ENCODE data around the gene IGFBP6. TPM values are rescaled to one million over a fixed set of nuclear protein-coding genes. Genes with fewer than 3 reads are reported as not detected.

IGFBP6 gene
- total and polyA plus RNA-seq, 4 donors: 1.6 to 17.6 (median 12.0) TPM

GRCh38 chr12:53060064-53060720 is 37.3 kb upstream of the IGFBP6 start:
- Histone ChIP-seq H3K27me3 (ENCODE audit: control insufficient read depth in 4 of 4, insufficient read depth in 4 of 4, low read length in 3 of 4) (no peaks in the 10 kb centered on the region), H3K4me1 (ENCODE audit: control insufficient read depth in 4 of 4, insufficient read depth in 4 of 4, low read length in 3 of 4) (peaks cover 18 to 49% (median 28%) of the 10 kb centered on the region in 4 donors), H3K9ac (ENCODE audit: low read depth in 1 of 2, low read length in 2 of 2) (no peak overlapping the region), H3K36me3 (ENCODE audit: control insufficient read depth in 4 of 4, insufficient read depth in 3 of 4, low read depth in 1 of 4, low read length in 3 of 4) (peaks cover 7 to 52% (median 36%) of the 10 kb centered on the region in 4 donors), H3K9me3 (ENCODE audit: control insufficient read depth in 4 of 4, low read length in 3 of 4) (no peaks in the 10 kb centered on the region), H3K4me3 (ENCODE audit: low read depth in 1 of 3, low read length in 3 of 3) (no peak overlapping the region), H3K27ac (ENCODE audit: low read depth in 1 of 2, low read length in 2 of 2) (peak overlapping the region; percentile 63 to 71)
- TF ChIP-seq YY1 (IDR thresholded peaks at IDR 0.05): no peak
- no peak for TF ChIP-seq RXRA (IDR thresholded peaks at IDR 0.05)
- TF ChIP-seq TAF1 (conservative IDR thresholded peaks at IDR 0.05): no peak
- no peak for TF ChIP-seq NR2F2 (IDR thresholded peaks at IDR 0.05)
- TF ChIP-seq REST (IDR thresholded peaks at IDR 0.05): no peak
- TF ChIP-seq ZBTB33 (IDR thresholded peaks at IDR 0.05): no peak
- TF ChIP-seq EGR1 (IDR thresholded peaks at IDR 0.05; ENCODE audit: low read depth in 2 of 2): no peak
- TF ChIP-seq RAD21 (IDR thresholded peaks at IDR 0.05): no peak
- TF ChIP-seq ATF3 (IDR thresholded peaks at IDR 0.05): no peak
- TF ChIP-seq MAX (IDR thresholded peaks at IDR 0.05): no peak
- TF ChIP-seq HNF4G (IDR thresholded peaks at IDR 0.05): no peak
- no peak for TF ChIP-seq HNF4A (conservative IDR thresholded peaks at IDR 0.05)
- TF ChIP-seq FOXA2 (IDR thresholded peaks at IDR 0.05): no peak
- no peak for TF ChIP-seq CTCF (IDR thresholded peaks at IDR 0.05; ENCODE audit: low read depth, low read length, missing input control)
- WGBS: 83% methylated on average over 17 of the region's 17 CpGs
- no peak for DNase-seq (ENCODE audit: low spot score)

- DNase-seq (ENCODE audit: low spot score): no peak
- H3K4me1 ChIP-seq (ENCODE audit: control insufficient read depth in 4 of 4, insufficient read depth in 4 of 4, low read length in 3 of 4): peaks cover 18 to 45% (median 27%) of the 10 kb centered on the region in 4 donors
- TF ChIP-seq SP1 (IDR thresholded peaks at IDR 0.05) (no peak), RXRA (IDR thresholded peaks at IDR 0.05) (no peak), YY1 (IDR thresholded peaks at IDR 0.05) (no peak), HNF4G (IDR thresholded peaks at IDR 0.05) (no peak), CTCF (IDR thresholded peaks at IDR 0.05; ENCODE audit: low read depth, low read length, missing input control) (no peak), JUND (IDR thresholded peaks at IDR 0.05) (no peak), NR2F2 (IDR thresholded peaks at IDR 0.05) (no peak), HNF4A (conservative IDR thresholded peaks at IDR 0.05) (no peak), TAF1 (conservative IDR thresholded peaks at IDR 0.05) (no peak), REST (IDR thresholded peaks at IDR 0.05) (no peak)
Measured at GRCh38 chr12:53060721-53061276, 36.7 kb upstream of the IGFBP6 start.

More at GRCh38 chr12:53060721-53061276, 36.7 kb upstream of the IGFBP6 start:
- peak overlapping the region; percentile 63 to 71 for H3K27ac ChIP-seq (ENCODE audit: low read depth in 1 of 2, low read length in 2 of 2)
- WGBS: 48% methylated on average over 18 of the region's 18 CpGs
- no peak overlapping the region for H3K9ac ChIP-seq (ENCODE audit: low read depth in 1 of 2, low read length in 2 of 2)
- H3K9me3 ChIP-seq (ENCODE audit: control insufficient read depth in 4 of 4, low read length in 3 of 4): no peaks in the 10 kb centered on the region
- H3K27me3 ChIP-seq (ENCODE audit: control insufficient read depth in 4 of 4, insufficient read depth in 4 of 4, low read length in 3 of 4): no peaks in the 10 kb centered on the region
- no peak overlapping the region for H3K4me3 ChIP-seq (ENCODE audit: low read depth in 1 of 3, low read length in 3 of 3)
- peaks cover 3 to 48% (median 32%) of the 10 kb centered on the region in 4 donors for H3K36me3 ChIP-seq (ENCODE audit: control insufficient read depth in 4 of 4, insufficient read depth in 3 of 4, low read depth in 1 of 4, low read length in 3 of 4)

Measured in liver (tissue), 9 donors.